T-helper 22 cell (primary cell): ENCODE measurements around the gene BICRA.

Experiments used
- DNase-seq: peaks from one replicate; pipeline ENCODE4 v3.0.0-alpha.2; 2020; ENCODE audit warnings: low read depth

The BICRA gene

GRCh38 chr19:47752440-47753211 is 143.7 kb downstream of the BICRA start:
- no peak for DNase-seq
